ENCODE results near the gene PPM1H.
"Not testable (repeated sequence)": the region's sequence is repeated elsewhere in the genome, so short reads cannot be mapped to it uniquely, and the experiment has no call there.

PPM1H gene

GRCh38 chr12:62943779-62944395 is 8.9 kb upstream of the PPM1H start:
- DNase-seq (ENCODE audit: low read depth) = no peak

DNA sequence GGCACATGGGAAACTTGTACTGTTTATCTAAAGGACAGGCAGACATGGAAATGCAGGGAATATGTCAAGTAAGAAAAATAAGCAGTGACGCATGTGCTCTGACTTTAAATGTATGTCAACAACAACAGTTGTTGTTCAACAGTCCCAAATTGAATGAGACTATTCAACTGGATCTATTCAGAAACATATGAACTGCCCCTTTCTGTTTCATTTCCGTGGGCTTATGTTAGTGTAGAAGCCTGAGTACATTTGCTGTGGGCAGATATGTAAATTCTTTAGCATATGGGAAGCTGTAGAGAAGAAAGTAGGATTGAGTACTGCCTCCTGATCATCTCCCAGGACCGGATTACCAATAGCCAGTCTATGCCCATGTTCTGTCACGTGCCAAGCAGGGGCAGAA is 7.4 kb upstream of the PPM1H start:
- DNase-seq (ENCODE audit: low read depth) = not testable (repeated sequence)

DNA sequence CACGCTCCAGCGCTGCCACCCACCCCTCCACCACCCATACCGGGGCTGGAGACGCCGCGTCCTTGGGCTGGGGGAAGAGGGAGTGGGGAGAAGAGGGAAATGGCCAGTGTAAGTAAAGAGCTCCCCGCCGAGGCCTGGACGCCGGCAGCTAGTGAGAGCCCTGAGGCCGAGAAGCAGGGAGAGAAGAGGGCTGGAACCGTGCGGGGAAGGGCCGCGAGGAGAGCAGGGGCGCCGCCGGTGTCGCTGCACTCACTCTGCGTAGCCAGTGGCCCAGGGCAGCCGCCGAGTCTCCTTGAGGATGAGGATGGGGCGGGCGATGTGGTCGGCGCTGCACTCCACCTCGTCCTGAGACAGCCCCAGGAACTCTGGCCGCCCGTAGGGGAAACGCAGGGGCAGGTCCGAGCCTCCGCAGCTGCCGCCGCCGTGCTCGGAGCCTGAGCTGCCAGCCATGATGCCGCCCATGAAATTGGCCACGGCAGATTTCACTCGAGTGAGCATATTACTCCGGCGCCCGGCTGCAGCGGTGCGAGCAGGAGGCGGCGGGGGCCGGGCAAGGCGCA is 631 bp downstream of the PPM1H start:
- no peak for DNase-seq (ENCODE audit: low read depth)

DNA sequence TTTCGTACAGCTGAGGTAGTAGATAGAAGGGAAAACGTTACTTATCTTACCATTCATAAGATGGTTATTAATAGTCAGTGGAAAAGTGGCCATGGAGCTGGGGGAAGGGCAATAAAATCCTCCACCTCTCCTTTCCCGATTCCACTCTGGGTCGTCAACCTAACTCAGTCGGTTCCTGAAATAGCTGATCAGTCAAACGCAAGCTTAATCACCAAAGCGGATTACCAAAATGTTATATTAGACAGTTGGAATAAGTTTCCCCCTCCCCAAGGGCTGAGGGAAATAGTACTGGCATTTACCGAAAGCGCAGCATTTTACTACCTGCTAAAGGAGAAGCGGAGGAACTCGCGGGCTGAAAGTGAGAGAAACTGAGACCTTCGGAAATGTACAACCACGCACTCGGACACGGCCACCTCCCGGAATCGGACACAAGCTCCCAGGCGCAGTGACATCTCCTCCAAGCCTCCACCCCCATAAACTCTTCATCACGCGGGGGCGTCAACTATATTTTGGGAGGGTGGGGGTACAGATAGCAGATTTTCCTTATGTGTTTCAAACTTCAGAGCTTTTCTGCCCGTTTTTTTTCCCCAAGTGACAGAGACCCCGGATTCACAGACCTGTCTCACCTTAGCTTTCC is 1.2 kb downstream of the PPM1H start:
- DNase-seq (ENCODE audit: low read depth) = no peak

GRCh38 chr12:62933220-62933601 is 1.7 kb downstream of the PPM1H start:
- DNase-seq (ENCODE audit: low read depth) = no peak

DNA sequence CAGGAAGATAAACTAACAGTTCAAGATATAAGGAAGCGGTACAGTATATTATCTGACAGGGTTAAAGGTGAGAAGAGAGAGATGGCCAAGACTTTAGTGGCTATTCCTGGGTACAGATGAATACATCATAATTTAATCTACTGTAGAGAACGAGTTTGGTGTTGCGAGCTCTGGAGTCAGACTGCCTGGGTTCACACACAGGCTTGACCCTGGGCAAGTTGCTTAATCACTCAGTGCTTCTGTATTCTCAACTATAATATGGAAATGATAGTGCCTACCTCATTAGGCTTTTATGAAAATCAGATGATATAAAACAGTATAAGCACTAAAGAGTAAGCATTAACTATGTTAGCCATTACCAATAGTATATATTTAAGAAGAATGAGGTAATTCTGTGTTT is 3.5 kb downstream of the PPM1H start:
- DNase-seq (ENCODE audit: low read depth) = no peak

- no peak for DNase-seq (ENCODE audit: low read depth)
These were observed 4.2 kb downstream of the PPM1H start for GRCh38 chr12:62930546-62931425.

DNA sequence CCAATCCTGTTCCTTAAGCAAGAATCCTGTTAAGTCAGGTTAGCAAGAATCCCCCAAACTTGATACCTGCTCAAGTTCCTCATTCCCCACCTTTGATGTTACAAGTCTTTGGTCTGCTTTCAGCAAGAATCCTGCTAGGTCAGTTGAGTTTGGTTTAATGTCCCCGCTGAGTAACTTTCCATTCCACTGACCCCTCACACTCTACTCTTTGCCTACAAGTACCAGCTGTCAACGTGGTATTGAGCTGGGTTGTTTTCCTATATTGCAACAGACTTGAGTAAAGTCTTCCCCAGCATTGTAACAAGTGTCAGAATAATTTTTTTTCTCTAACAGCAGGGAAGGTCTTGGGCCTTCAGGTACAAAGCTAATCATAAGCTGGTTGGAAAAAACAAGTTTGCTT is 6.3 kb downstream of the PPM1H start:
- no peak for DNase-seq (ENCODE audit: low read depth)

GRCh38 chr12:62925680-62926079 is 9.3 kb downstream of the PPM1H start:
- DNase-seq (ENCODE audit: low read depth) = no peak

DNA sequence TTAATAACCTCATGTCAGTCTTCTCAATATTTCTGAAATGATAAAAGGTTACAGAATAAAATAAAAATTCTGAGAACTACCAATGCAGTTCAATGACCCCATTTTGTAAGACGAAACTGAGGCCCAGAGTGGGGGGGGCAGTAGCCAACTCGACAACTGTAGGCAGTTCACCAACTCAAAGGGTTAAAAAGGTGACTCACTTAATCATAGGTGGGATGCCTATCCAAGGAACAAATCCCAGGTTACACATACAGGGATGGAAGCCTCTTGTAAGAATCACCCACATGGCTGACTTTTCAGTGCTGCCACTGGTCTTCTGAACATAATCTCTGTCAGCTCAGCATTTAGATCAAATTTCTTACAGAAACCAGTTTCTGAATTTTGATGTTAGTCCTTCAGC is 10.9 kb downstream of the PPM1H start:
- no peak for DNase-seq (ENCODE audit: low read depth)

- DNase-seq (ENCODE audit: low read depth) = no peak
These were observed 12.4 kb downstream of the PPM1H start for GRCh38 chr12:62922539-62922938.

DNA sequence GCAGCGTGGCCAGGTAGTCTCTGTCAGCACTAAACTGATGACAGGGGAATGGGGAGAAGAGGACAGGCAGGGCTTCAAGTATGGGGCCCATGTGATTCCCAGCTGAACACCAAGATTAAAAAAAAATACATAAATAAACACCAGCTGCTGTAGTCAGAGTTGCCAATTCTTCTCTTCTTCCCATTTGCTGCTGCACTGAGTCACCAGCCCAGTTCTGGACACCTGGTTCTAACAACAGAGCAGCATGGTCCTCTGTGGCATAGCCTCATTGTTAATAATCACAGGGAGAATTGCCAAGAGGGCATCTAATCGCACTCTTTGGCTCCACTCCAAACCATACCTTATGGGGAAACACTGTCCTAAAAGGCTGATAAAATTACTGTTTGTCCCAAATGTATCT is 15.1 kb downstream of the PPM1H start:
- no peak for DNase-seq (ENCODE audit: low read depth)

GRCh38 chr12:62917926-62918325 is 17.0 kb downstream of the PPM1H start:
- no peak for DNase-seq (ENCODE audit: low read depth)

DNA sequence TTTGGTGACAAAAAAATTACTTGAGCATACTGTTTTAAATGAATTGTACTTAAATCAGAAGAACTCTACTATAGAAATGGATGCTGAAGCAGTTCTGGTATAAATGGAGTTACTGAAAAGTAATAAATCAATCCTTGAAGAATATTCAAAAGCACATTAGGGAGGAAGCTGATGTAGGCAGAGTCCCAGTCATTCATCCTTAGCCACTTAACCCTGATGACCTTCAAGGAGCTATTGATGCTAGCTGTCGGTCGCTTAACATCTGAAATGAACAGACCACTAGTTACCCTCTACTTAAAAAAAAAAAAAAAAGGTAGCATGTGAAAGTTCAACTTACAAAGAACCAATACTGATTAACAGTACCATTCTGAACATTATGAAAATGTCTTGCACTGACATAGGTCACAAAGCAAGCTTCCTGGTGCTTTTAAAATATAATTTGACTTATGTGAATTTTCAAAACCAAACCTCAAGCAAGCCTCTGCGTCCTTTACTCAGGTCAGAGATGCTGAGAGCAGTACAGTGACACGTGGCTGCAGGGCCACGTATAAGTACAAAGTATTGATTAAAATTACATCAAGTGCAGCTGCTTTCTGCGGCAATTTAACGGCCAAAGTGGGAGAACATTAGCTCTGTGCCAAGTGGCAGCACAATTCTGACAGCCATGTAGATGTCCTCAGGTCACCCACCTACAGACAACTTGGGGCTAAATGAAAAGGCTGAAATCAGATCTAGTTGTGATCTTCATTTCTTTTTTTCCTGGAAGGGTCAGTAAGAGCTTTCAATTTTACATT is 18.1 kb downstream of the PPM1H start:
- no peak for DNase-seq (ENCODE audit: low read depth)

GRCh38 chr12:62915204-62915529 is 19.8 kb downstream of the PPM1H start:
- no peak for DNase-seq (ENCODE audit: low read depth)

GRCh38 chr12:62914443-62915203 is 20.3 kb downstream of the PPM1H start:
- DNase-seq (ENCODE audit: low read depth) = no peak

DNA sequence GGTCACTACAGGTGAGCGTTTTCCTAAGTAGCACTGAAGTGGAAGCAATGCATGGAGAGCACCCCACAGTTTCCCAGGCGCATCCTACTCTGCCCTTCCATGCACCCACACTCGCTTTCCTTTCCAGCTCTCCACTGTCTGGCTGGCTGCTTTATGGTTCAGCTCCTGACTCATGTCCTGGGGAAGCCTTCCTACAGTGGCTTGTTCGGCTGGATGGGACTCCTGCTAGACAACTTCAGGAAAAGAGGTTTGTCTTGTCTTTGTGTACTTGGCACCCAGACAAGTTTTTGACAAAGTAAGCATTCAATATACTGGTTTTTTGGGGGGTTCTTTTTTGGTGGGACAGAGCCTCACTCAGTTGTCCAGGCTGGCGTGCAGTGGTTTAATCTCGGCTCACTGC is 21.6 kb downstream of the PPM1H start:
- no peak for DNase-seq (ENCODE audit: low read depth)

DNA sequence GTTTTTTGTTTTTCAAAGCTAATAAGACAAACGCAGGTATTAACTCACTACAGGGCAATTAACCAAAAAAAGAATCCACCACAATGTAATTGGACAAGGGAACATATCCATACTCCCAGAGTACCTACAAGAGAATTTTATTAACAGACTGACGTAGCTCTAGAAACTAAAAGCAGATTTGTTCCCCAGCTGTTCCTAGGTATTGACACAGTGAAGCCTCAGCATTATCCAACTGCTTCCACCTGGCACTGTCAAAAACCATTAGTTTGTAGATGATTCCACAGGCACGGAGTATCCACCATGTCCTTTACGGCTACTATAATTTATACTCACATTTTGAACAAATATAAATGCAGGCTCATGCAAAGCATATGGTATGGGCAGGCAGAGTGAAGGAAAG is 22.3 kb downstream of the PPM1H start:
- DNase-seq (ENCODE audit: low read depth) = no peak

- no peak for DNase-seq (ENCODE audit: low read depth)
These were observed 23.7 kb downstream of the PPM1H start for GRCh38 chr12:62911286-62911685.

GRCh38 chr12:62910549-62911169 is 24.3 kb downstream of the PPM1H start:
- DNase-seq (ENCODE audit: low read depth) = no peak

DNA sequence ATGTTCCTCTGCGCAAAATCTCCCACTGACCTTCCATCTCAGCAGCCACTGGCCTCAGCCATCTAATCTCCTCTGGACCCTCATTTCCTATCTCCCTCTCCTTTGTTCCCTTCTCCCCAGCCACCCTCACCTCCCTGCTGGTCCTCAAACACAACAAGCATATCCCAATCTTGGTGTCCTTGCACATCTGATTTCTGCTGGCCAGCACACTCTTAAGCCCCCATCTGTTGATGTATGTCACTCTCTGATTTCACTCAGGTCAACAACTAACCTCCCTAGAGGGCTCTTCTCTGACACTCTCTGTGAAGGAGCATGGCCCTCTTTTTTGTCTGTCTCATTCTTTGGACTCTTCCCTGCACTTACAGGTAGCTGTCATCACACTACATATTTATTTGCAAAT is 25.6 kb downstream of the PPM1H start:
- DNase-seq (ENCODE audit: low read depth) = no peak

Measured in stimulated activated CD8-positive, alpha-beta memory T cell treated with anti-CD3 and anti-CD28 coated beads, Interleukin-7, amount 100 ng/mL, for 24 hours (primary cell).